Measurements from ENCODE around the gene LAPTM5.

GRCh38 chr1:30795026-30795425 is 37.5 kb upstream of the LAPTM5 start:
- TF ChIP-seq EZH2 (IDR thresholded peaks at IDR 0.05; ENCODE audit: insufficient read depth, low read length) (no peak), CTCF (IDR thresholded peaks at IDR 0.05; ENCODE audit: insufficient read depth, low read depth, low read length) (no peak)
